ENCODE data around the gene CBARP.
A peak's percentile ranks its signal among the peaks of the same experiment; 100 is the strongest.

The CBARP gene

GRCh38 chr19:1205114-1206099 is 32.4 kb downstream of the CBARP start, which contains the start of gene STK11 (continued):
- no peak for TF ChIP-seq ZNF548 (tag by site-specific recombination; IDR thresholded peaks at IDR 0.05)
- TF ChIP-seq ZNF146 (tag by site-specific recombination; IDR thresholded peaks at IDR 0.05), result no peak
- no peak for TF ChIP-seq ZNF223 (tag by site-specific recombination; IDR thresholded peaks at IDR 0.05)
- no peak for TF ChIP-seq ZNF423 (tag by site-specific recombination; IDR thresholded peaks at IDR 0.05)
- TF ChIP-seq ZNF302 (tag by site-specific recombination; IDR thresholded peaks at IDR 0.05; ENCODE audit: low read depth), result no peak
- peak; percentile 99 for TF ChIP-seq SP2 (tag by site-specific recombination; IDR thresholded peaks at IDR 0.05)
- no peak for TF ChIP-seq PRDM1 (tag by site-specific recombination; IDR thresholded peaks at IDR 0.05)
- TF ChIP-seq ZNF266 (tag by site-specific recombination; IDR thresholded peaks at IDR 0.05; ENCODE audit: low read depth), result no peak
- TF ChIP-seq, protein P1, sequence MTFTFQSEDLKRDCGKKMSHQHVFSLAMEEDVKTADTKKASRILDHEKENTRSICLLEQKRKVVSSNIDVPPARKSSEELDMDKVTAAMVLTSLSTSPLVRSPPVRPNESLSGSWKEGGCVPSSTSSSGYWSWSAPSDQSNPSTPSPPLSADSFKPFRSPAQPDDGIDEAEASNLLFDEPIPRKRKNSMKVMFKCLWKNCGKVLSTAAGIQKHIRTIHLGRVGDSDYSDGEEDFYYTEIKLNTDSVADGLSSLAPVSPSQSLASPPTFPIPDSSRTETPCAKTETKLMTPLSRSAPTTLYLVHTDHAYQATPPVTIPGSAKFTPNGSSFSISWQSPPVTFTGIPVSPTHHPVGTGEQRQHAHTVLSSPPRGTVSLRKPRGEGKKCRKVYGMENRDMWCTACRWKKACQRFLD (tag by site-specific recombination; IDR thresholded peaks at IDR 0.05), result no peak
- no peak for TF ChIP-seq ZNF621 (tag by site-specific recombination; IDR thresholded peaks at IDR 0.05)
- no peak for TF ChIP-seq ZNF274 (IDR thresholded peaks at IDR 0.05; ENCODE audit: low read length)
- no peak for TF ChIP-seq ZNF274 (tag by site-specific recombination; IDR thresholded peaks at IDR 0.05; ENCODE audit: borderline replicate concordance)
- no peak for TF ChIP-seq HOXD13 (CRISPR knock-in tag; IDR thresholded peaks at IDR 0.05; ENCODE audit: borderline replicate concordance)
- no peak for TF ChIP-seq HOXA7 (CRISPR knock-in tag; IDR thresholded peaks at IDR 0.05; ENCODE audit: borderline replicate concordance)
- no peak for TF ChIP-seq ZNF311 (tag by site-specific recombination; IDR thresholded peaks at IDR 0.05; ENCODE audit: borderline replicate concordance)
- TF ChIP-seq ZNF175 (tag by site-specific recombination; IDR thresholded peaks at IDR 0.05), result no peak
- 0 out of 2 replicates have a peak, but pooled peaks have one; percentile 27 for TF ChIP-seq ZNF629 (tag by site-specific recombination; IDR thresholded peaks at IDR 0.05)
- TF ChIP-seq ZNF350 (tag by site-specific recombination; IDR thresholded peaks at IDR 0.05), result no peak
- no peak for TF ChIP-seq ZNF530 (tag by site-specific recombination; IDR thresholded peaks at IDR 0.05; ENCODE audit: low read depth)
- no peak for TF ChIP-seq ZNF596 (tag by site-specific recombination; IDR thresholded peaks at IDR 0.05)
- TF ChIP-seq SCRT1 (tag by site-specific recombination; IDR thresholded peaks at IDR 0.05; ENCODE audit: borderline replicate concordance), result no peak
- no peak for TF ChIP-seq ZNF10 (tag by site-specific recombination; IDR thresholded peaks at IDR 0.05)
- peak; percentile 72 for TF ChIP-seq ZBTB8A (tag by site-specific recombination; IDR thresholded peaks at IDR 0.05)
- TF ChIP-seq ZNF785 (tag by site-specific recombination; IDR thresholded peaks at IDR 0.05), result no peak
- no peak for TF ChIP-seq ZNF768 (tag by site-specific recombination; IDR thresholded peaks at IDR 0.05)
- TF ChIP-seq, protein P2, sequence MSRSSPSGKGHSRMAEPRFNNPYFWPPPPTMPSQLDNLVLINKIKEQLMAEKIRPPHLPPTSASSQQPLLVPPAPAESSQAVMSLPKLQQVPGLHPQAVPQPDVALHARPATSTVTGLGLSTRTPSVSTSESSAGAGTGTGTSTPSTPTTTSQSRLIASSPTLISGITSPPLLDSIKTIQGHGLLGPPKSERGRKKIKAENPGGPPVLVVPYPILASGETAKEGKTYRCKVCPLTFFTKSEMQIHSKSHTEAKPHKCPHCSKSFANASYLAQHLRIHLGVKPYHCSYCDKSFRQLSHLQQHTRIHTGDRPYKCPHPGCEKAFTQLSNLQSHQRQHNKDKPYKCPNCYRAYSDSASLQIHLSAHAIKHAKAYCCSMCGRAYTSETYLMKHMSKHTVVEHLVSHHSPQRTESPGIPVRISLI (tag by site-specific recombination; IDR thresholded peaks at IDR 0.05), result no peak
- no peak for TF ChIP-seq ZNF132 (tag by site-specific recombination; IDR thresholded peaks at IDR 0.05; ENCODE audit: borderline replicate concordance)
- TF ChIP-seq ZFP69B (tag by site-specific recombination; IDR thresholded peaks at IDR 0.05), result 0 out of 2 replicates have a peak, but pooled peaks have one; percentile 18
- TF ChIP-seq INSM2 (tag by site-specific recombination; IDR thresholded peaks at IDR 0.05), result peak; percentile 50
- TF ChIP-seq, protein P3, sequence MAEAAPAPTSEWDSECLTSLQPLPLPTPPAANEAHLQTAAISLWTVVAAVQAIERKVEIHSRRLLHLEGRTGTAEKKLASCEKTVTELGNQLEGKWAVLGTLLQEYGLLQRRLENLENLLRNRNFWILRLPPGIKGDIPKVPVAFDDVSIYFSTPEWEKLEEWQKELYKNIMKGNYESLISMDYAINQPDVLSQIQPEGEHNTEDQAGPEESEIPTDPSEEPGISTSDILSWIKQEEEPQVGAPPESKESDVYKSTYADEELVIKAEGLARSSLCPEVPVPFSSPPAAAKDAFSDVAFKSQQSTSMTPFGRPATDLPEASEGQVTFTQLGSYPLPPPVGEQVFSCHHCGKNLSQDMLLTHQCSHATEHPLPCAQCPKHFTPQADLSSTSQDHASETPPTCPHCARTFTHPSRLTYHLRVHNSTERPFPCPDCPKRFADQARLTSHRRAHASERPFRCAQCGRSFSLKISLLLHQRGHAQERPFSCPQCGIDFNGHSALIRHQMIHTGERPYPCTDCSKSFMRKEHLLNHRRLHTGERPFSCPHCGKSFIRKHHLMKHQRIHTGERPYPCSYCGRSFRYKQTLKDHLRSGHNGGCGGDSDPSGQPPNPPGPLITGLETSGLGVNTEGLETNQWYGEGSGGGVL (tag by site-specific recombination; IDR thresholded peaks at IDR 0.05), result no peak
- 0 out of 2 replicates have a peak, but pooled peaks have one; percentile 43 for TF ChIP-seq ZSCAN30 (tag by site-specific recombination; IDR thresholded peaks at IDR 0.05)
- TF ChIP-seq, protein P4, sequence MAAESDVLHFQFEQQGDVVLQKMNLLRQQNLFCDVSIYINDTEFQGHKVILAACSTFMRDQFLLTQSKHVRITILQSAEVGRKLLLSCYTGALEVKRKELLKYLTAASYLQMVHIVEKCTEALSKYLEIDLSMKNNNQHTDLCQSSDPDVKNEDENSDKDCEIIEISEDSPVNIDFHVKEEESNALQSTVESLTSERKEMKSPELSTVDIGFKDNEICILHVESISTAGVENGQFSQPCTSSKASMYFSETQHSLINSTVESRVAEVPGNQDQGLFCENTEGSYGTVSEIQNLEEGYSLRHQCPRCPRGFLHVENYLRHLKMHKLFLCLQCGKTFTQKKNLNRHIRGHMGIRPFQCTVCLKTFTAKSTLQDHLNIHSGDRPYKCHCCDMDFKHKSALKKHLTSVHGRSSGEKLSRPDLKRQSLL (tag by site-specific recombination; IDR thresholded peaks at IDR 0.05), result no peak
- TF ChIP-seq ZNF658 (tag by site-specific recombination; IDR thresholded peaks at IDR 0.05), result no peak
- no peak for TF ChIP-seq ZNF138 (tag by site-specific recombination; IDR thresholded peaks at IDR 0.05; ENCODE audit: borderline replicate concordance)
- no peak for TF ChIP-seq ZNF140 (tag by site-specific recombination; IDR thresholded peaks at IDR 0.05)

Data from HEK293 (cell line).